ENCODE data around the gene PILRB. TPM values are rescaled to one million over a fixed set of nuclear protein-coding genes. Genes with fewer than 3 reads are reported as not detected.

PILRB gene
- total RNA-seq, 1 experiment from 2014 or later = 50.1 TPM

DNA sequence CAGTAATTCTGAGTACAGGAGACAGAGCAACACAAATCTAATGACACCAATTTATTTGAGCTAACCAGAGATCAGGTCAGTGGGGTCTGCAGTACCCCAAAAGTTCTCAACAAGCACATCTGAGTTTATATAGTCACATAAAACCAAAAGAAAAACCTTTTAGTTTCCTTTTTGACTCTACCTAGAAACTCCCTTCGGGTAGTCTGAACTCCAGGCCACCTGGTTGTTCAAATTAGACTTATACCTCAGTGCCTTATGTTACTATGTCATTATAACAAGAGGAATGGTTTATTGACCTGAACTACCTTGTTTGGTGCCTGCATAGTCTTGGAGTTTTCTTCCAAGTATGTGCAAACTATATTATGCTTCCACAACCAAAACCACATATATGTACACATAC lies 56.0 kb downstream of the PILRB start:
- H3K23me2 ChIP-seq (ENCODE audit: insufficient read length, low read depth, low read length, poor library complexity, severe bottlenecking) = no peaks in the 10 kb centered on the region
- H2BK5ac ChIP-seq (ENCODE audit: insufficient read length, low read length) = no peak overlapping the region
- Mint-ChIP-seq H3K4me1 (no peaks in the 10 kb centered on the region), H3K9me3 (no peaks in the 10 kb centered on the region), H3K4me3 (no peak overlapping the region), H3K27ac (no peak overlapping the region), H3K36me3 (ENCODE audit: insufficient read depth in 1 of 3, low read depth in 3 of 3) (no peaks in the 10 kb centered on the region), H3K27me3 (ENCODE audit: low read depth) (peaks cover 3% of the 10 kb centered on the region; the same call in 1 of the 2 replicates)
- no peak overlapping the region for H3K56ac ChIP-seq (ENCODE audit: insufficient read length, low read depth, low read length)
- no peaks in the 10 kb centered on the region for H3K79me2 ChIP-seq (ENCODE audit: insufficient read depth, low read length)
- H2BK15ac ChIP-seq (ENCODE audit: low read depth, low read length) = no peak overlapping the region
- no peak overlapping the region for H4K5ac ChIP-seq (ENCODE audit: insufficient read length, low read depth, low read length)
- no CpG with 5 or more reads among the region's 1 CpG for WGBS (ENCODE audit: extremely low coverage, insufficient read length, low lambda C conversion rate)
- H3K9ac ChIP-seq (ENCODE audit: extremely low read depth, insufficient read length, low read length) = no peak overlapping the region
- no peaks in the 10 kb centered on the region for H3K4me1 ChIP-seq (ENCODE audit: insufficient read depth, low read length)
- H4K91ac ChIP-seq (ENCODE audit: insufficient read length, low read depth, low read length) = no peak overlapping the region
- H2AK5ac ChIP-seq (ENCODE audit: insufficient read length, low read length) = no peak overlapping the region
- no peak overlapping the region for H2BK12ac ChIP-seq (ENCODE audit: insufficient read length, low read depth, low read length)
- no peak overlapping the region for H2BK120ac ChIP-seq (ENCODE audit: low read depth, low read length, poor library complexity, severe bottlenecking)
- no peak overlapping the region for H3K18ac ChIP-seq (ENCODE audit: insufficient read length, low read depth, low read length)
- no peak overlapping the region for H3K23ac ChIP-seq (ENCODE audit: insufficient read length, low read depth, low read length)
- H3K27ac ChIP-seq (ENCODE audit: insufficient read length, low read depth, low read length) = no peak overlapping the region
- no peak overlapping the region for H2AFZ ChIP-seq (ENCODE audit: low read length)
- no peaks in the 10 kb centered on the region for H3K27me3 ChIP-seq (ENCODE audit: insufficient read depth, low read length)
- H3K4me2 ChIP-seq (ENCODE audit: insufficient read depth, insufficient read length, low read length) = no peak overlapping the region
- no peak overlapping the region for H3K14ac ChIP-seq (ENCODE audit: insufficient read depth, low read length)
- H3K79me1 ChIP-seq (ENCODE audit: insufficient read depth, low read depth, low read length, poor library complexity, severe bottlenecking) = no peaks in the 10 kb centered on the region
- no peak overlapping the region for H4K8ac ChIP-seq (replicated peaks; ENCODE audit: insufficient read length, low read depth, low read length)
- no peak overlapping the region for H3K4ac ChIP-seq (ENCODE audit: low read depth, low read length)
- no peaks in the 10 kb centered on the region for H4K20me1 ChIP-seq (ENCODE audit: control insufficient read depth, insufficient read depth, insufficient read length)
- no peak for DNase-seq
- no peak overlapping the region for H3T11ph ChIP-seq (ENCODE audit: low read length)
- no peak for TF ChIP-seq CTCF (conservative IDR thresholded peaks at IDR 0.05)
- no peak overlapping the region for H2BK20ac ChIP-seq (ENCODE audit: low read depth, low read length, poor library complexity, severe bottlenecking)
- no peaks in the 10 kb centered on the region for H3K9me3 ChIP-seq (ENCODE audit: control insufficient read depth, low read depth, low read length)

All from H9 (cell line).